ENCODE data around the gene UBE2G2. TPM values are rescaled to one million over a fixed set of nuclear protein-coding genes. Genes with fewer than 3 reads are reported as not detected.

UBE2G2 gene
- total and polyA plus RNA-seq, 7 experiments from 2014 or later, result 50.7 to 150 (median 118) TPM

GRCh38 chr21:44847261-44848056, 45.8 kb upstream of the UBE2G2 start:
- Mint-ChIP-seq H3K27me3 (peaks cover 0 to 4% (median 0%) of the 10 kb centered on the region in 5 donors), H3K27ac (peak overlapping the region in 4 of 9 donors; percentile 49 to 72 (median 60)), H3K4me1 (peaks cover 18 to 42% (median 30%) of the 10 kb centered on the region in 7 donors), H3K4me3 (peak overlapping the region in 1 of 10 donors; percentile 38), H3K9me3 (peaks cover 0 to 1% (median 0%) of the 10 kb centered on the region in 11 donors), H3K36me3 (peaks cover 0 to 6% (median 5%) of the 10 kb centered on the region in 5 donors)
- H3K4me1 ChIP-seq (ENCODE audit: control insufficient read depth in 2 of 2, insufficient read depth in 2 of 2, low read length in 2 of 2), result peaks cover 6 to 27% of the 10 kb centered on the region in 2 donors
- H3K4me3 ChIP-seq (ENCODE audit: low read length), result no peak overlapping the region
- ChIA-PET POLR2A (interaction anchor here (0.8 kb wide), 1 partner anchor 26 kb away, joined by 4 read pairs; the partner anchor contains the start of gene PTTG1IP), CTCF (interaction anchor here (0.7 to 1.3 kb wide), 2 partner anchors 46 to 590 kb away, joined by 3 to 4 read pairs; partner anchors contain the start of gene UBE2G2)
- no peak for DNase-seq
- peaks cover 0 to 33% (median 0%) of the 10 kb centered on the region in 3 experiments for H3K36me3 ChIP-seq (ENCODE audit: control insufficient read depth in 2 of 3, insufficient read depth in 3 of 3, low read length in 3 of 3)
- intact Hi-C loops (cut with micrococcal nuclease), result loop anchor here in 1 of 2 donors (2.0 kb wide), 1 partner anchor 19 kb away; no protein-coding TSS in a partner anchor
- no peaks in the 10 kb centered on the region for H3K27me3 ChIP-seq (ENCODE audit: control insufficient read depth in 2 of 2, insufficient read depth in 2 of 2, low read length in 2 of 2)
- no peak overlapping the region for H3K27ac ChIP-seq (ENCODE audit: low read depth, low read length)
- no peaks in the 10 kb centered on the region for H3K9me3 ChIP-seq (ENCODE audit: control insufficient read depth in 2 of 3, low read length in 3 of 3)
- no peak for ATAC-seq

- H3K4me3 Mint-ChIP-seq, result peak overlapping the region; percentile 65 to 80 (median 78)
- ATAC-seq (peak; percentile 78), DNase-seq (peak in 7 of 9 donors; percentile 42 to 72 (median 55))
- POLR2A ChIA-PET, result interaction anchor here (1.1 to 1.2 kb wide), 3 partner anchors 27 to 31 kb away, joined by 3 to 5 read pairs (median 3); partner anchors contain the start of gene PTTG1IP
- peaks cover 0 to 4% (median 0%) of the 10 kb centered on the region in 5 donors for H3K27me3 Mint-ChIP-seq
- peaks cover 14 to 34% (median 22%) of the 10 kb centered on the region in 7 donors for H3K4me1 Mint-ChIP-seq
- Histone ChIP-seq H3K36me3 (ENCODE audit: control insufficient read depth in 2 of 3, insufficient read depth in 3 of 3, low read length in 3 of 3) (peaks cover 0 to 32% (median 0%) of the 10 kb centered on the region in 3 experiments), H3K4me1 (ENCODE audit: control insufficient read depth in 2 of 2, insufficient read depth in 2 of 2, low read length in 2 of 2) (peaks cover 6 to 19% of the 10 kb centered on the region in 2 donors), H3K9me3 (ENCODE audit: control insufficient read depth in 2 of 3, low read length in 3 of 3) (no peaks in the 10 kb centered on the region), H3K27ac (ENCODE audit: low read depth, low read length) (peak overlapping the region; percentile 58), H3K4me3 (ENCODE audit: low read length) (peak overlapping the region; percentile 51), H3K27me3 (ENCODE audit: control insufficient read depth in 2 of 2, insufficient read depth in 2 of 2, low read length in 2 of 2) (no peaks in the 10 kb centered on the region)
- H3K36me3 Mint-ChIP-seq, result peaks cover 0 to 6% (median 3%) of the 10 kb centered on the region in 5 donors
- CTCF ChIA-PET, result interaction anchor here (0.8 to 1.3 kb wide), 4 partner anchors 11 to 65 kb away, joined by 3 to 4 read pairs (median 4); partner anchors contain the start of gene UBE2G2
- H3K9me3 Mint-ChIP-seq, result peaks cover 0 to 2% (median 0%) of the 10 kb centered on the region in 11 donors
- peak overlapping the region; percentile 57 to 90 (median 76) for H3K27ac Mint-ChIP-seq
- intact Hi-C loops (cut with micrococcal nuclease), result loop anchor here (1.0 to 2.0 kb wide), 4 partner anchors 18 to 45 kb away; partner anchors contain the start of gene UBE2G2 (in 2 of the 2)
Measured at GRCh38 chr21:44846485-44847260, 45.1 kb upstream of the UBE2G2 start.

GRCh38 chr21:44846224-44846484, 44.5 kb upstream of the UBE2G2 start:
- intact Hi-C loops (cut with micrococcal nuclease), result loop anchor here (1.0 to 2.0 kb wide), 4 partner anchors 17 to 45 kb away; partner anchors contain the start of gene UBE2G2 (in 2 of the 2)
- ATAC-seq (no peak), DNase-seq (no peak)
- peak overlapping the region; percentile 65 to 80 (median 78) for H3K4me3 Mint-ChIP-seq
- H3K27me3 Mint-ChIP-seq, result peaks cover 0 to 4% (median 0%) of the 10 kb centered on the region in 5 donors
- Histone ChIP-seq H3K4me3 (ENCODE audit: low read length) (peak overlapping the region; percentile 51), H3K27ac (ENCODE audit: low read depth, low read length) (peak overlapping the region; percentile 58), H3K36me3 (ENCODE audit: control insufficient read depth in 2 of 3, insufficient read depth in 3 of 3, low read length in 3 of 3) (peaks cover 0 to 27% (median 0%) of the 10 kb centered on the region in 3 experiments), H3K4me1 (ENCODE audit: control insufficient read depth in 2 of 2, insufficient read depth in 2 of 2, low read length in 2 of 2) (peaks cover 6 to 14% of the 10 kb centered on the region in 2 donors), H3K9me3 (ENCODE audit: control insufficient read depth in 2 of 3, low read length in 3 of 3) (no peaks in the 10 kb centered on the region), H3K27me3 (ENCODE audit: control insufficient read depth in 2 of 2, insufficient read depth in 2 of 2, low read length in 2 of 2) (no peaks in the 10 kb centered on the region)
- H3K9me3 Mint-ChIP-seq, result peaks cover 0 to 2% (median 0%) of the 10 kb centered on the region in 11 donors
- H3K4me1 Mint-ChIP-seq, result peaks cover 9 to 29% (median 17%) of the 10 kb centered on the region in 7 donors
- ChIA-PET CTCF (interaction anchor here (0.8 to 1.3 kb wide), 4 partner anchors 11 to 65 kb away, joined by 3 to 4 read pairs (median 4); partner anchors contain the start of gene UBE2G2), POLR2A (interaction anchor here (1.1 to 1.2 kb wide), 3 partner anchors 27 to 31 kb away, joined by 3 to 5 read pairs (median 3); partner anchors contain the start of gene PTTG1IP)
- peaks cover 0 to 6% (median 0%) of the 10 kb centered on the region in 5 donors for H3K36me3 Mint-ChIP-seq
- H3K27ac Mint-ChIP-seq, result peak overlapping the region; percentile 57 to 90 (median 76)

DNA sequence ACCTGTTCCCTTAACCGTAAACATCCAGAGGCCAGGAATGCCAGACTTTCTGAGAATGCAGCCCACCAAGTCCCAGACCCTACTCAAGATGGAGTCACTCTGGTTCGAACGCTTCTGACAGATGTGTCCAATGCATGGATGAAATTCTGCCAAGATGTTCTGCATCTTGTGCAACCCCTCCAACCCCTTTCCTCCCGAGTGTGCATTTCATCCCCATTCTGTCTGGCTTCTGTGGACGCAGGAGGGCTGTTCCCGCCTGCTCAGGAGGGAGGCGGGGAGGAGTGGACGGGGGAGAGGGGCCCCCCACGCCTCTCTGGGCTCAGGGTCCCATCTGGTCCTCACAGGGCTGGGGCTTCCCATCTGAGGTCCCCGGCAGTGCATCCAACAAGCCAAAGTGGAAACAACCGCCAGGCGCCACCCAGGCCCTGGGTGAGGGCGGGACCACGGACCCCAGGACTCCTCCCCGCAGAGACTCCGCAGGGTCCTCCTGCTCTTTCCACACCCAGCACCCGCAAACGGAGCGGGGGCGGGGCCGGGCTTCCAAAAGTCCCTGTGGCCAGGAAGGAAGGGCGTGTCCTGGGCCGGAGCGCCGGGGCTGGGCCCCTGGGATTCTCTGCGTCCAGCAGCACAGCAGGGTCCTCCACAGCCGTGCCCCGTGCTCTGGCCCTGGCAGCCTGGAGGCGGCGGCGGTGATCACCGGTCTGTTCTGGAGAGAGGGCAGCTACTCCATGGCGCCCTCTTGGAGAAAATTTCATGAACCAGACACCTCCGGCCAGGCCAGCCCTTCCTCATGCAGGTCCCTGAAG, 44.0 kb upstream of the UBE2G2 start:
- ChIA-PET POLR2A (interaction anchor here (1.1 to 1.2 kb wide), 3 partner anchors 28 to 30 kb away, joined by 3 to 5 read pairs (median 3); partner anchors contain the start of gene PTTG1IP), CTCF (interaction anchor here (0.7 to 1.3 kb wide), 5 partner anchors 12 to 1795 kb away, joined by 3 to 4 read pairs (median 3); partner anchors contain the start of gene UBE2G2)
- Histone ChIP-seq H3K4me3 (ENCODE audit: low read length) (peak overlapping the region; percentile 51), H3K9me3 (ENCODE audit: control insufficient read depth in 2 of 3, low read length in 3 of 3) (no peaks in the 10 kb centered on the region), H3K4me1 (ENCODE audit: control insufficient read depth in 2 of 2, insufficient read depth in 2 of 2, low read length in 2 of 2) (peaks cover 6 to 11% of the 10 kb centered on the region in 2 donors), H3K27me3 (ENCODE audit: control insufficient read depth in 2 of 2, insufficient read depth in 2 of 2, low read length in 2 of 2) (no peaks in the 10 kb centered on the region), H3K36me3 (ENCODE audit: control insufficient read depth in 2 of 3, insufficient read depth in 3 of 3, low read length in 3 of 3) (peaks cover 0 to 22% (median 0%) of the 10 kb centered on the region in 3 experiments), H3K27ac (ENCODE audit: low read depth, low read length) (peak overlapping the region; percentile 58)
- Mint-ChIP-seq H3K27me3 (peaks cover 0 to 4% (median 0%) of the 10 kb centered on the region in 5 donors), H3K4me3 (peak overlapping the region; percentile 65 to 80 (median 78)), H3K9me3 (peaks cover 0 to 2% (median 0%) of the 10 kb centered on the region in 11 donors), H3K4me1 (peaks cover 3 to 24% (median 13%) of the 10 kb centered on the region in 7 donors), H3K36me3 (peaks cover 0 to 6% (median 0%) of the 10 kb centered on the region in 5 donors), H3K27ac (peak overlapping the region; percentile 57 to 90 (median 76))
- ATAC-seq (peak; percentile 77), DNase-seq (peak; percentile 15 to 75 (median 37))
- intact Hi-C loops (cut with micrococcal nuclease), result loop anchor here (1.0 to 2.0 kb wide), 4 partner anchors 17 to 44 kb away; partner anchors contain the start of gene UBE2G2 (in 2 of the 2)

GRCh38 chr21:44844256-44844655, 42.6 kb upstream of the UBE2G2 start:
- H3K27ac ChIP-seq (ENCODE audit: low read depth, low read length), result no peak overlapping the region
- ChIA-PET CTCF (interaction anchor here (0.8 kb wide), 1 partner anchor 26 kb away, joined by 3 read pairs; the partner anchor contains the start of gene SUMO3), POLR2A (no interaction called here)
- Mint-ChIP-seq H3K27ac (peak overlapping the region in 1 of 9 donors; percentile 65), H3K27me3 (peaks cover 0 to 4% (median 0%) of the 10 kb centered on the region in 5 donors), H3K9me3 (peaks cover 0 to 2% (median 0%) of the 10 kb centered on the region in 11 donors), H3K4me3 (peak overlapping the region in 4 of 10 donors; percentile 40 to 78 (median 42)), H3K4me1 (peaks cover 0 to 24% (median 13%) of the 10 kb centered on the region in 7 donors), H3K36me3 (peaks cover 0 to 3% (median 0%) of the 10 kb centered on the region in 5 donors)
- H3K4me3 ChIP-seq (ENCODE audit: low read length), result no peak overlapping the region
- DNase-seq (no peak), ATAC-seq (no peak)
- no peaks in the 10 kb centered on the region for H3K9me3 ChIP-seq (ENCODE audit: control insufficient read depth in 2 of 3, low read length in 3 of 3)
- intact Hi-C loops (cut with micrococcal nuclease), result no loop called here
- peaks cover 6 to 11% of the 10 kb centered on the region in 2 donors for H3K4me1 ChIP-seq (ENCODE audit: control insufficient read depth in 2 of 2, insufficient read depth in 2 of 2, low read length in 2 of 2)
- peaks cover 0 to 8% (median 0%) of the 10 kb centered on the region in 3 experiments for H3K36me3 ChIP-seq (ENCODE audit: control insufficient read depth in 2 of 3, insufficient read depth in 3 of 3, low read length in 3 of 3)
- H3K27me3 ChIP-seq (ENCODE audit: control insufficient read depth in 2 of 2, insufficient read depth in 2 of 2, low read length in 2 of 2), result no peaks in the 10 kb centered on the region

Data from naive thymus-derived CD4-positive, alpha-beta T cell (primary cell).